Measurements from ENCODE around the gene PCA3. TPM values are rescaled to one million over a fixed set of nuclear protein-coding genes. Genes with fewer than 3 reads are reported as not detected.

The PCA3 gene
- total RNA-seq, 6 donors from 2014 or later, result 0.17 TPM; not detected in 5

DNA sequence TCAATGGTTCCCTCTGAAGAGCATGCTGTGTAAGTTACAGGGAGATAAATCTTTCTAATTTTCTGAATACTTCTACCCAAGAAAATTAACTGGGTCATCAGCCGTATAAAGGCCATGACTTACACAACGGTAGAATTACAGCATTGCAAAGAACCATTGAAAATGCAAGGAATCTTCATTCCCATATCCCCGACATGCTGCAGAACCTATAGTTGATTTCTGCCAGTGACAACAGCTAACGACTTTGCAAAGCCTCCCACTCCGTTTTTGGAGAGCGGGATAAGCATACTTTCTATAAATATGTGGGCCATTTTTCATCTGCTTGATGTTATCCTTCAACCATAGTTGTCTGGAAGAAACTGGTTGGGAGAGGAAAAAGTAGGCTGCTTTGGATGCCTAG is 56.2 kb downstream of the PCA3 start:
- no peak overlapping the region for H3K27ac ChIP-seq
- ATAC-seq (ENCODE audit: low FRiP score in 2 of 2), result no peak
- H3K4me1 ChIP-seq, result no peaks in the 10 kb centered on the region
- no peaks in the 10 kb centered on the region for H3K27me3 ChIP-seq
- DNase-seq, result no peak
- H3K9me3 ChIP-seq, result no peaks in the 10 kb centered on the region
- TF ChIP-seq, protein P1, sequence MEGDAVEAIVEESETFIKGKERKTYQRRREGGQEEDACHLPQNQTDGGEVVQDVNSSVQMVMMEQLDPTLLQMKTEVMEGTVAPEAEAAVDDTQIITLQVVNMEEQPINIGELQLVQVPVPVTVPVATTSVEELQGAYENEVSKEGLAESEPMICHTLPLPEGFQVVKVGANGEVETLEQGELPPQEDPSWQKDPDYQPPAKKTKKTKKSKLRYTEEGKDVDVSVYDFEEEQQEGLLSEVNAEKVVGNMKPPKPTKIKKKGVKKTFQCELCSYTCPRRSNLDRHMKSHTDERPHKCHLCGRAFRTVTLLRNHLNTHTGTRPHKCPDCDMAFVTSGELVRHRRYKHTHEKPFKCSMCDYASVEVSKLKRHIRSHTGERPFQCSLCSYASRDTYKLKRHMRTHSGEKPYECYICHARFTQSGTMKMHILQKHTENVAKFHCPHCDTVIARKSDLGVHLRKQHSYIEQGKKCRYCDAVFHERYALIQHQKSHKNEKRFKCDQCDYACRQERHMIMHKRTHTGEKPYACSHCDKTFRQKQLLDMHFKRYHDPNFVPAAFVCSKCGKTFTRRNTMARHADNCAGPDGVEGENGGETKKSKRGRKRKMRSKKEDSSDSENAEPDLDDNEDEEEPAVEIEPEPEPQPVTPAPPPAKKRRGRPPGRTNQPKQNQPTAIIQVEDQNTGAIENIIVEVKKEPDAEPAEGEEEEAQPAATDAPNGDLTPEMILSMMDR (IDR thresholded peaks at IDR 0.05), result no peak
- TF ChIP-seq EP300 (IDR thresholded peaks at IDR 0.05) (no peak), POLR2A (IDR thresholded peaks at IDR 0.05) (no peak)
- 84 to 86% methylated on average over 6 of the region's 6 CpGs for WGBS, 2 donors
- H3K36me3 ChIP-seq, result no peaks in the 10 kb centered on the region
- no peak overlapping the region for H3K4me3 ChIP-seq

GRCh38 chr9:76827296-76828080 is 63.2 kb downstream of the PCA3 start:
- WGBS, 2 donors, result 72 to 75% methylated on average over 9 of the region's 9 CpGs
- no peaks in the 10 kb centered on the region for H3K27me3 ChIP-seq
- H3K4me1 ChIP-seq, result no peaks in the 10 kb centered on the region
- H3K27ac ChIP-seq, result no peak overlapping the region
- H3K36me3 ChIP-seq, result no peaks in the 10 kb centered on the region
- no peaks in the 10 kb centered on the region for H3K9me3 ChIP-seq
- no peak overlapping the region for H3K4me3 ChIP-seq
- ATAC-seq (ENCODE audit: low FRiP score in 2 of 2) (no peak), DNase-seq (no peak)
- TF ChIP-seq, protein P1 (IDR thresholded peaks at IDR 0.05), result no peak
- TF ChIP-seq POLR2AphosphoS5 (IDR thresholded peaks at IDR 0.05) (no peak), POLR2A (IDR thresholded peaks at IDR 0.05) (no peak), EP300 (IDR thresholded peaks at IDR 0.05) (no peak)

DNA sequence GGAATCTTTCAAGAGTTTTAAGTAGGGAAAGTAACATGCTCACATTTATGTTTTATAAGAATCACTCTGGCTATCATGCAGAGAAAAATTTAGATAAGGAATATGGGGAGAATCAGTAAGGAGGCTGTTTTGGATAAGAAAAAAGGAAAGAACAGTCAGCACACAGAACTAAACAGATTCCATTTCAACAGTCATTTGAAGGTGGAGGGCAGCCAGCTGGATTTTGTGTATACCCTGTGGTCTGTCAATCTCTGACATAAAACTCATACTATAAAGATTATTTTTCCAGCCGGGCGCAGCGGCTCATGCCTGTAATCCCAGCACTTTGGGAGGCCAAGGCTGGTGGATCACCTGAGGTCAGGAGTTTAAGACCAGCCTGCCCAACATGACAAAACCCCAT is 64.2 kb downstream of the PCA3 start:
- Histone ChIP-seq H3K27ac (no peak overlapping the region), H3K4me3 (no peak overlapping the region), H3K27me3 (no peaks in the 10 kb centered on the region), H3K9me3 (no peaks in the 10 kb centered on the region), H3K4me1 (no peaks in the 10 kb centered on the region), H3K36me3 (no peaks in the 10 kb centered on the region)
- 64 to 75% methylated on average over 3 of the region's 3 CpGs for WGBS, 2 donors
- ATAC-seq (ENCODE audit: low FRiP score in 2 of 2) (no peak), DNase-seq (no peak)
- TF ChIP-seq POLR2AphosphoS5 (IDR thresholded peaks at IDR 0.05), result no peak
- no peak for TF ChIP-seq POLR2A (IDR thresholded peaks at IDR 0.05)
- TF ChIP-seq EP300 (IDR thresholded peaks at IDR 0.05), result no peak
- TF ChIP-seq, protein P1 (IDR thresholded peaks at IDR 0.05), result no peak

- DNase-seq (no peak), ATAC-seq (ENCODE audit: low FRiP score in 2 of 2) (peak in 1 of 2 donors; percentile 91)
- Histone ChIP-seq H3K36me3 (no peaks in the 10 kb centered on the region), H3K4me3 (no peak overlapping the region), H3K27ac (peak overlapping the region in 1 of 4 donors; percentile 21), H3K4me1 (no peaks in the 10 kb centered on the region), H3K27me3 (no peaks in the 10 kb centered on the region), H3K9me3 (no peaks in the 10 kb centered on the region)
- 65 to 70% methylated on average over 7 of the region's 7 CpGs for WGBS, 2 donors
- TF ChIP-seq POLR2A (IDR thresholded peaks at IDR 0.05) (no peak), POLR2AphosphoS5 (IDR thresholded peaks at IDR 0.05) (no peak), EP300 (IDR thresholded peaks at IDR 0.05) (no peak)
- TF ChIP-seq, protein P1 (IDR thresholded peaks at IDR 0.05), result no peak
Measured at GRCh38 chr9:76835571-76836283, 71.5 kb downstream of the PCA3 start.

Small RNA genes lying within 50 kb of the gene (small RNA-seq; reads per million reads assigned to genes)
- 0 reads per million in 4 donors for gene AL359314.1

Other genes with a start within 250 kb of the PCA3 start
- gene PRUNE2, start 141.7 kb downstream of the PCA3 start, total RNA-seq, result 10 to 100 TPM in 2 of 6 donors, 1 to 10 TPM in 4; 5.6 to 20.4 (median 8.8) TPM